ENCODE results near the gene MYZAP.

The MYZAP gene

DNA sequence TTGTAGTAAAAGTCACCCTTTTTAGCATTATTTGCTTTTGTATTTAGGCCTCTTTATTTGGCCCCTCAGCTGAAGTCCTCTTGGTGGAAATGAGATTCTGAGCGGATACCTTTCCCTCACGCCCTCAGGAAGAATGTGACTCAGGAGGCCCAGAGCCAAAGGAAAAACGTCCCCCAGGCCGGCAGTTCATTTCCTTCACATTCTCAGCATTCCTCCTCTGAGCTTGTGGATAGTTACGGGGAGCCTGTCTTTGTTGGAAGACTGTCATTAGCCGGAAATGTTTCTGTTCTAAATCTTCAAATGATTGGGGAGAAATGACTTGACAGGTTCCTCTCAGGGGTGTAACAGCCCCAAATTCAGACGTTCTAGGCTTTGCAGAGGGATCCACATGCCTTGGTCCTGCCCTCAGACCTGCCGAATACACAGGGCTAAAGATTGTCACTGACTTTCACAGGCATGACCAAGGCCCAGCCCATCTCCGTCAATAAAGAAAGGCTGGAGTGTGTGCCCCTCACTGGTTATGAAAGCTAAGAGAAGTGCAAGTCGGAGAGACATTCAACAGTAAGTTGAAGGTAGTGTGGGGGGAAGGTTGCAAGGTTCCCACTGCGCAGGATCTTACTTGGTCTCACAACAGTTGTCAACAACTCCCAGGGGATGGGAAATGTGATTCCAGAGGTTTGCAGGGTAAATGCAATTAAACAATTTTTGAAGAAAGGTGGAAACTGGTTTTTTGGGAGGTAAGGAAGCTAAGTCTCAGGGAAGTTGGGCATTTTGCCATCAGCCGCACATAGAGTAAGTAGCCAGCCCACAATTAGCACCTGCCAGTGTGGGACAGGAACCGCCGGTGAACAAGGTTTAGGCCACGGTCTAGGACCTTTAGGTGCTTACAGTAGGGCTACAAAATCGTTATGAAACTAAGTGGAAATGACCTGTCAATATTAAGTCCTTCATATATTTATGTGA, 39.7 kb upstream of the MYZAP start:
- no peak for FAIRE-seq
- DNase-seq (ENCODE audit: insufficient read length, low spot score): no peak
- TF ChIP-seq POLR2A (IDR thresholded peaks at IDR 0.05; ENCODE audit: low read depth, low read length) (no peak), POLR2AphosphoS5 (IDR thresholded peaks at IDR 0.05; ENCODE audit: low read depth, low read length) (no peak), PAX5 (IDR thresholded peaks at IDR 0.05; ENCODE audit: insufficient read depth, low read length, severe bottlenecking) (no peak)

DNA sequence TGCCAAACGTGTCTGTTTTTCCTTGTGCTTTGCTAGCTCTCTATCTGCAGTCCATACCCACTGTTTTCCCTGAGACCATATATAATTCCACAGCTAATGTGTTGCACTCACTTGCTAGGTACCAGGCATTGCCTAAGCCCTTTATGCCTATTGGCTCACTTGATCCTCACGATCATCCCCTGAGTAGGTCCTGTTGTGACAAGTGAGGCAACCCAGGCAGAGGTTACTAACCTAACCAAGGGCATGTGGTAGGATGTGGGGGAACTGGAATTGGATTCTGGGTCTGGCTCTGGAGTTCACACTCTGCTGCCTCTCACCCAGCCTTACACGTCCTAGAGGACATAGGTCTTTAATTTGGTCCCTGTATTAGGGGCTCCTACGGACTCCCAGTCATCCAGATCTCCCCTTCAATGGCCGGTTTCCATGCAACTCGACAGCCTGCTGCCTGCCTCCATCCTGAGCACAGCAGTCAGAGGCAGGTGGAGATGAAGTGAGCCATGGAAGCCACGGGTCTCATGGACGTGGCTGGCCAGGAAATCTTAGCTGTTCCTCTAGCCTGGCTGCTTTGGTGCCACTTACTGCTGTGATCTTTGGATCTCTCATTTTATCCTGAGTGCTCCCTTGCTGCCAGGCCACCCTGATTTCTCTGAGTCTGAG, 38.9 kb upstream of the MYZAP start:
- no peak for TF ChIP-seq TAF1 (IDR thresholded peaks at IDR 0.05; ENCODE audit: low read depth, low read length)
- TF ChIP-seq SPI1 (IDR thresholded peaks at IDR 0.05; ENCODE audit: low read depth, low read length): no peak
- no peak for TF ChIP-seq PAX5 (IDR thresholded peaks at IDR 0.05; ENCODE audit: insufficient read depth, low read length, severe bottlenecking)
- no peak for TF ChIP-seq POLR2A (IDR thresholded peaks at IDR 0.05; ENCODE audit: low read depth, low read length)
- no peak for TF ChIP-seq POLR2AphosphoS5 (IDR thresholded peaks at IDR 0.05; ENCODE audit: low read depth, low read length)
- no peak for FAIRE-seq
- no peak for DNase-seq (ENCODE audit: insufficient read length, low spot score)

DNA sequence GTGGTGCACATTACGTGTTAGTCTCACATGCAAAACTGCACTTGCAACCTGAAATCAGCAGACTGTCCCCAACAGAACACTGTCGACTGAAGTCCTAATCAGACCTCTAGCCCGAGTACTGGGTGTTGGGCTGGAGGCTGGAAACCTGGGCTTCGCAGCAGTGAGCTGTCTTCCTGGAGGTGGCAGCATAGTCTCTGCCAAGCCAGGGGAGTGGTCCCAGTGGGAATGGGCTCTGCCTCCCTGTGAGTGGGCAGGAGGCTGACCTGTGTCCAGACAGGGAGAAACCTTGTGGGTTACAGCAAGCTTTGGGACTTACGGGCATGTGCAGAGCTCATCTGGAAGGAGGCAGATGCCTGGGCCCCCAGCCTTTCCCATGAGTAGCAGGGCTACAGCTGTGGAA, 38.2 kb upstream of the MYZAP start:
- TF ChIP-seq SPI1 (IDR thresholded peaks at IDR 0.05; ENCODE audit: low read depth, low read length): no peak
- no peak for TF ChIP-seq PAX5 (IDR thresholded peaks at IDR 0.05; ENCODE audit: insufficient read depth, low read length, severe bottlenecking)
- DNase-seq (ENCODE audit: insufficient read length, low spot score): no peak
- FAIRE-seq: no peak

- TF ChIP-seq PAX5 (IDR thresholded peaks at IDR 0.05; ENCODE audit: insufficient read depth, low read length, severe bottlenecking) (no peak), POLR2A (IDR thresholded peaks at IDR 0.05; ENCODE audit: low read depth, low read length) (no peak), SPI1 (IDR thresholded peaks at IDR 0.05; ENCODE audit: low read depth, low read length) (no peak), TAF1 (IDR thresholded peaks at IDR 0.05; ENCODE audit: low read depth, low read length) (no peak)
- FAIRE-seq (no peak), DNase-seq (ENCODE audit: insufficient read length, low spot score) (no peak)
Measured at GRCh38 chr15:57554063-57554811, 37.5 kb upstream of the MYZAP start.

- FAIRE-seq (no peak), DNase-seq (ENCODE audit: insufficient read length, low spot score) (no peak)
Measured at GRCh38 chr15:57554812-57555179, 36.9 kb upstream of the MYZAP start.

DNA sequence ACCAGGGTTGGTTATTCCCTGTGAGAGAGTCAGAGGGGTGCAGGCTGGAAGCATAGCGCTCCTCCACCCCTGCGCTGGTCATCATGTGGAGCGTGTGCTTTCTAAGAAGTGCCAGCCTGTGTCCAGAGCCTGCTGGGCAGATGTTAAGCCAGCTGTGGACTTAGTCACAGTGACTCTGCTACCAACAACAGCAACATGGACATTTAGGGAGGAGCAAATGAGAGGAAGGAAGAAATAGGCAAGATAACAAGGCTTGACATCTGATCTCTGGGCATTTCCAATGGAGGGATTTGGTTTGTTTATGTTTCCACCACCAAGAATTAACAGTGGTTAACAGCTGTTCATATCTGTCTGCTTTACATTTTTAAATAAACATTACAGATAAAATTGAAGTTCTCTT, 36.4 kb upstream of the MYZAP start:
- TF ChIP-seq POLR2AphosphoS5 (IDR thresholded peaks at IDR 0.05; ENCODE audit: low read depth, low read length) (no peak), POU2F2 (IDR thresholded peaks at IDR 0.05; ENCODE audit: low read depth, low read length) (no peak), PAX5 (IDR thresholded peaks at IDR 0.05; ENCODE audit: insufficient read depth, low read length, severe bottlenecking) (no peak), TAF1 (IDR thresholded peaks at IDR 0.05; ENCODE audit: low read depth, low read length) (no peak), SPI1 (IDR thresholded peaks at IDR 0.05; ENCODE audit: low read depth, low read length) (no peak), POLR2A (IDR thresholded peaks at IDR 0.05; ENCODE audit: low read depth, low read length) (no peak)
- DNase-seq (ENCODE audit: insufficient read length, low spot score) (no peak), FAIRE-seq (no peak)

More at GRCh38 chr15:57554812-57555179, 36.9 kb upstream of the MYZAP start:
- TF ChIP-seq POU2F2 (IDR thresholded peaks at IDR 0.05; ENCODE audit: low read depth, low read length): no peak
- TF ChIP-seq TAF1 (IDR thresholded peaks at IDR 0.05; ENCODE audit: low read depth, low read length): no peak
- no peak for TF ChIP-seq PAX5 (IDR thresholded peaks at IDR 0.05; ENCODE audit: insufficient read depth, low read length, severe bottlenecking)
- TF ChIP-seq SPI1 (IDR thresholded peaks at IDR 0.05; ENCODE audit: low read depth, low read length): no peak
- no peak for TF ChIP-seq POLR2AphosphoS5 (IDR thresholded peaks at IDR 0.05; ENCODE audit: low read depth, low read length)
- TF ChIP-seq POLR2A (IDR thresholded peaks at IDR 0.05; ENCODE audit: low read depth, low read length): no peak

GRCh38 chr15:57556040-57556439, 35.7 kb upstream of the MYZAP start:
- no peak for DNase-seq (ENCODE audit: insufficient read length, low spot score)
- TF ChIP-seq POU2F2 (IDR thresholded peaks at IDR 0.05; ENCODE audit: low read depth, low read length): no peak
- no peak for TF ChIP-seq POLR2A (IDR thresholded peaks at IDR 0.05; ENCODE audit: low read depth, low read length)
- no peak for TF ChIP-seq TAF1 (IDR thresholded peaks at IDR 0.05; ENCODE audit: low read depth, low read length)
- TF ChIP-seq SPI1 (IDR thresholded peaks at IDR 0.05; ENCODE audit: low read depth, low read length): no peak
- TF ChIP-seq PAX5 (IDR thresholded peaks at IDR 0.05; ENCODE audit: insufficient read depth, low read length, severe bottlenecking): no peak
- TF ChIP-seq POLR2AphosphoS5 (IDR thresholded peaks at IDR 0.05; ENCODE audit: low read depth, low read length): no peak
- no peak for FAIRE-seq

GRCh38 chr15:57557267-57557666, 34.4 kb upstream of the MYZAP start:
- TF ChIP-seq POLR2A (IDR thresholded peaks at IDR 0.05; ENCODE audit: low read depth, low read length): no peak
- no peak for TF ChIP-seq PAX5 (IDR thresholded peaks at IDR 0.05; ENCODE audit: insufficient read depth, low read length, severe bottlenecking)
- TF ChIP-seq TAF1 (IDR thresholded peaks at IDR 0.05; ENCODE audit: low read depth, low read length): no peak
- no peak for TF ChIP-seq SPI1 (IDR thresholded peaks at IDR 0.05; ENCODE audit: low read depth, low read length)
- FAIRE-seq (no peak), DNase-seq (ENCODE audit: insufficient read length, low spot score) (no peak)

GRCh38 chr15:57557810-57558209, 33.9 kb upstream of the MYZAP start:
- DNase-seq (ENCODE audit: insufficient read length, low spot score) (no peak), FAIRE-seq (no peak)
- TF ChIP-seq PAX5 (IDR thresholded peaks at IDR 0.05; ENCODE audit: insufficient read depth, low read length, severe bottlenecking): no peak
- TF ChIP-seq SPI1 (IDR thresholded peaks at IDR 0.05; ENCODE audit: low read depth, low read length): no peak
- TF ChIP-seq POU2F2 (IDR thresholded peaks at IDR 0.05; ENCODE audit: low read depth, low read length): no peak
- TF ChIP-seq POLR2AphosphoS5 (IDR thresholded peaks at IDR 0.05; ENCODE audit: low read depth, low read length): no peak
- TF ChIP-seq POLR2A (IDR thresholded peaks at IDR 0.05; ENCODE audit: low read depth, low read length): no peak
- TF ChIP-seq TAF1 (IDR thresholded peaks at IDR 0.05; ENCODE audit: low read depth, low read length): no peak

All from GM12891 (cell line).